Kidney (tissue), 14 donors: ENCODE data around the gene GBX1. TPM values are rescaled to one million over a fixed set of nuclear protein-coding genes. Genes with fewer than 3 reads are reported as not detected.

Experiments
- DNase-seq, 5 donors: peaks; one replicate each; pipeline ENCODE4 v3.0.0-alpha.2; 2013 to 2020
- FAIRE-seq: peaks from 2 replicates; lab custom pipeline; 2012; peaks lifted over from hg19 to GRCh38; lab: Jason Lieb, UNC
- H3K27ac ChIP-seq, 2 donors: one replicate each; pipeline ENCODE4 v1.7.0; 2013; ENCODE audit warnings: low read depth in 2 of 2, low read length in 2 of 2, inconsistent platforms in 1 of 2
- H3K27me3 ChIP-seq: one replicate; pipeline ENCODE4 v1.7.1; 2013; ENCODE audit warnings: low read length, inconsistent platforms; ENCODE audit not compliant: control insufficient read depth, insufficient read depth
- H3K36me3 ChIP-seq, 3 donors: one replicate each; pipeline versions ENCODE4 v1.7.0 to v1.7.1; 2013; ENCODE audit warnings: low read length in 3 of 3, control low read depth in 1 of 3, inconsistent platforms in 1 of 3; ENCODE audit not compliant: insufficient read depth in 3 of 3, control insufficient read depth in 2 of 3
- H3K4me1 ChIP-seq, 3 donors: one replicate each; pipeline versions ENCODE4 v1.7.0 to v1.7.1; 2013; ENCODE audit warnings: low read length in 3 of 3, inconsistent platforms in 1 of 3, low read depth in 1 of 3; ENCODE audit not compliant: control insufficient read depth in 2 of 3, insufficient read depth in 2 of 3
- H3K4me3 ChIP-seq, 3 donors: one replicate each; pipeline versions ENCODE4 v1.7.0 to v1.8.1; 2013; ENCODE audit warnings: low read length in 3 of 3, control low read depth in 1 of 3, inconsistent platforms in 1 of 3
- H3K9ac ChIP-seq, 3 donors: one replicate each; pipeline versions ENCODE4 v1.7.0 to v1.7.1; 2013; ENCODE audit warnings: low read length in 3 of 3, control low read depth in 1 of 3, inconsistent platforms in 1 of 3
- H3K9me3 ChIP-seq, 3 donors: one replicate each; pipeline versions ENCODE4 v1.7.0 to v1.7.1; 2013; ENCODE audit warnings: low read length in 3 of 3, control low read depth in 1 of 3, inconsistent platforms in 1 of 3; ENCODE audit not compliant: control insufficient read depth in 2 of 3, insufficient read depth in 1 of 3
- intact Hi-C: fragments of 100-400 bp; cut with DNase I; formaldehyde crosslinking; loops from one replicate; pipeline ENCODE4 v1.11.1; 2022
- polyA plus RNA-seq: library from polyadenylated mRNA; stranded (reverse); fragments of 350-450 nt; fragmentation: Illumina TruSeq; extraction: RNeasy Lipid Tissue Mini Kit (QIAGEN cat#74804); gene quantifications from one replicate; pipeline ENCODE4 v1.2.3, GENCODE V29; 2014; ENCODE audit warnings: low read depth, low replicate concordance; ENCODE audit not compliant: insufficient read depth
- total RNA-seq: library from RNA; stranded (reverse); fragmentation: NEBNext Ultra II Directional; extraction: Animal tissue kit (Norgen Biotek cat#: 25700); gene quantifications from one replicate; pipeline ENCODE4 v1.2.1, GENCODE V29; 2021
- TF ChIP-seq, protein P1 (sequence below): IDR thresholded peaks from 3 replicates; pipeline ENCODE4 v1.5.1; 2012; ENCODE audit warnings: mild to moderate bottlenecking, moderate library complexity, borderline replicate concordance; ENCODE audit not compliant: insufficient read depth; ENCODE audit errors: extremely low read depth
- donor health status: control.
- donor health status: control.
- donor health status: control.
- donor health status: control.
- donor health status: control.
- donor health status: DM: yes; HTN: yes; CAD: no.
- donor health status: Normal renal cell carcinoma (clear cell type).

GBX1 gene
- total and polyA plus RNA-seq, 2 donors from 2014 or later: not detected

DNA sequence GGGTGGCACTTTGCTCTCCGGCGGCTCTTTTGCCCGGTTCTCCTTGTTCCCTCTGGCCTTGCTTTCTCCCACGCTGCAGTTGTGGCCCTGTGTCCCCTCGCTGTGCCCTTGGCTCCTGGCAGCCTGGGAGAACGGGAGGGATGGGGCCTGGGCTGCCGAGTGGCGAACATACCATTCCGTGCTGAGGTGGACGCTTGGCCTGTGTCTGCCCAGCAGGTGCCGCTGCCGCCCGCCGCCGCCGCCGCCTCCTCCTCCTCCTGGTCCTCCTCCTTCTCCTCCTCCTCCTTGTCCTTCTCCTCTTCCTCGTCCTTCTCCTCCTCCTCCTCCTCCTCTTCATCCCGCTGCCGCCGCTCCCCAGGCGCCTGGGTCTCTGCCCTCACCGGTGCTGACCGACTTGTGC, 45.2 kb downstream of the GBX1 start:
- DNase-seq (peak in 4 of 5 donors; percentile 36 to 72 (median 55)), FAIRE-seq (no peak)
- TF ChIP-seq, protein P1, sequence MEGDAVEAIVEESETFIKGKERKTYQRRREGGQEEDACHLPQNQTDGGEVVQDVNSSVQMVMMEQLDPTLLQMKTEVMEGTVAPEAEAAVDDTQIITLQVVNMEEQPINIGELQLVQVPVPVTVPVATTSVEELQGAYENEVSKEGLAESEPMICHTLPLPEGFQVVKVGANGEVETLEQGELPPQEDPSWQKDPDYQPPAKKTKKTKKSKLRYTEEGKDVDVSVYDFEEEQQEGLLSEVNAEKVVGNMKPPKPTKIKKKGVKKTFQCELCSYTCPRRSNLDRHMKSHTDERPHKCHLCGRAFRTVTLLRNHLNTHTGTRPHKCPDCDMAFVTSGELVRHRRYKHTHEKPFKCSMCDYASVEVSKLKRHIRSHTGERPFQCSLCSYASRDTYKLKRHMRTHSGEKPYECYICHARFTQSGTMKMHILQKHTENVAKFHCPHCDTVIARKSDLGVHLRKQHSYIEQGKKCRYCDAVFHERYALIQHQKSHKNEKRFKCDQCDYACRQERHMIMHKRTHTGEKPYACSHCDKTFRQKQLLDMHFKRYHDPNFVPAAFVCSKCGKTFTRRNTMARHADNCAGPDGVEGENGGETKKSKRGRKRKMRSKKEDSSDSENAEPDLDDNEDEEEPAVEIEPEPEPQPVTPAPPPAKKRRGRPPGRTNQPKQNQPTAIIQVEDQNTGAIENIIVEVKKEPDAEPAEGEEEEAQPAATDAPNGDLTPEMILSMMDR: peak; percentile 13
- Histone ChIP-seq H3K4me1 (peaks cover 0 to 5% (median 0%) of the 10 kb centered on the region in 3 donors), H3K4me3 (no peak overlapping the region), H3K9me3 (no peaks in the 10 kb centered on the region), H3K27ac (no peak overlapping the region), H3K36me3 (peaks cover 0 to 27% (median 14%) of the 10 kb centered on the region in 3 donors), H3K9ac (no peak overlapping the region), H3K27me3 (no peaks in the 10 kb centered on the region)
- intact Hi-C loops: no loop called here

DNA sequence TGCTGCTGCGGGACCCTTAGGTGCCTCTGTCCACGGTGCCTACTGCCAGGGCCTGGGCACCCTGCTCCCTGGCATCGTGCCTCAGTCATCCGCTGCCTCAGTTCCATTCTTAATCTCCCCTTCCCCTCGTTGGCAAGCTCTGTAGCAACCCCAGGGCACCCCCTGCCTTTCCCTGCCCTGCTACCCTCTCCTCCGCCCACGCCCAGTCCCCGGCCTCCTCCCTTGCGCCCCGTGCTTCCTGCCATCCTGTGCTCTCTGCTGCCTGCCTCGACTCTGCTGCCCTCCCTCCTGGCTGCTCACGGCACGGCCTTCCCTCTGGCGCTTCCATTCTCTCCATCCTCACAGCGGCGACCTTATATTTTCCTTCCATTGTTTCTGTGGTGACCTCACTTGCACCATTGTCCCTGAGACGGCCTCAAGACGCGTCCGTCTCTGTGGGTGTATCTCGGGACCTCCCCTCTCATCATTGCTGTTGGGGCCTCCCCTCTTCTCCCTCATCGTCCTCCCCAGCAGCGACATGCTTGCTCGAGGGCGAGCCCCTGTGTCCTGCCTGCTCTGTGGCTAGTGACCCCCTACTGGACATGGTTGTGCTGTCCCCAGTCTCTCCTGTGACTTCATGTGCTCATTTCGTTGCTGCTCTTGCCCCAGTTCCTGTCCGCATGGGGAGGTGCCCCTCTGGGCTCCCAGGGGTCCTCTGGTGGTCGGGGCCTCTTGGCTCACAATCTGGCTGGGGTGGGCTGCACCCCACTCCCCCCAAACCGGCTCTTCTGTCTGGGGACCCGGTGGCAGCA, 45.9 kb downstream of the GBX1 start:
- Histone ChIP-seq H3K27me3 (no peaks in the 10 kb centered on the region), H3K27ac (no peak overlapping the region), H3K9me3 (no peaks in the 10 kb centered on the region), H3K4me3 (no peak overlapping the region), H3K4me1 (peaks cover 0 to 5% (median 0%) of the 10 kb centered on the region in 3 donors), H3K9ac (peak overlapping the region in 1 of 3 donors; percentile 12), H3K36me3 (peaks cover 0 to 27% (median 14%) of the 10 kb centered on the region in 3 donors)
- DNase-seq (peak in 1 of 5 donors; percentile 41), FAIRE-seq (no peak)
- intact Hi-C loops: no loop called here
- TF ChIP-seq, protein P1: no peak

DNA sequence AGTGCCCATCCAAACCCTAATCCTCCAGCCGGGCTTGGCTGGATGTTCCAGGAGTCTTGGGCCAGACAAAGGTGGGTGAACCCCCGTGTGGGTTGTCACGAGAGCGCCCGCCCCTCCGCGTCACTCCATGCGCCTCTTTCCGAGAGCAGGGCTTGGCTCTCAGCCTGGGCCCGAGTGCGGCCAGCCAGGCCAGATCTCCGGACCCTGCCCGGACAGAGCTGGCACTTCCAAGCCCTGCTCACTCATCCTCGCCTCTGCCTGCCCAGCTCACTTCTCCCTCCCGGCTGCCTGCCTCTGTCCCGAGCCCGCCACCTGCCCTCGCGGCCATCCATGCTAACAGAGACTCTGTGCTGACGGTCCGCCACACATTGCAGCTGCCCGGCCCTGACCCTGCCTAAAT, 46.6 kb downstream of the GBX1 start:
- Histone ChIP-seq H3K4me3 (no peak overlapping the region), H3K36me3 (peaks cover 0 to 27% (median 14%) of the 10 kb centered on the region in 3 donors), H3K4me1 (peaks cover 0 to 5% (median 0%) of the 10 kb centered on the region in 3 donors), H3K27ac (no peak overlapping the region), H3K9ac (no peak overlapping the region), H3K27me3 (no peaks in the 10 kb centered on the region), H3K9me3 (no peaks in the 10 kb centered on the region)
- TF ChIP-seq, protein P1: no peak
- peak in 1 of 5 donors; percentile 52 for DNase-seq
- intact Hi-C loops: no loop called here
- no peak for FAIRE-seq
